K562 (cell line): ENCODE measurements around the gene PPP2R2D. TPM values are rescaled to one million over a fixed set of nuclear protein-coding genes. Genes with fewer than 3 reads are reported as not detected.
A peak's percentile ranks its signal among the peaks of the same experiment; 100 is the strongest.

ENCODE experiments used
- ATAC-seq: fragments of 200-7000 bp; cut with Tn5 transposase; 3 replicates; pipeline ENCODE4 v1.9.1; 2020; ENCODE audit warnings: moderate library complexity
- BruUV-seq: library from RNA; stranded (reverse); fragments of 400-500 nt; replicated peaks from 2 replicates; lab custom pipeline; 2021; lab: Mats Ljungman, UMichigan
- CTCF ChIA-PET: fragments of 300-600 bp; formaldehyde crosslinking; extraction: SDS; loops from one replicate; lab custom pipeline; 2021; ENCODE audit warnings: low intra/inter-chr PET ratio; lab: Yijun Ruan, JAX
- POLR2A ChIA-PET: fragments of 300-600, 350-650 bp; sonication (Branson Sonifier 250); formaldehyde crosslinking; extraction: SDS; loops from one replicate; lab custom pipeline; 2021; ENCODE audit warnings: antibody characterized with exemption, inconsistent platforms; lab: Yijun Ruan, JAX
- DNase-seq, 4 experiments: peaks; one replicate each; pipeline versions ENCODE4 v3.0.0 to v3.0.0-alpha.2; 2011 to 2018; ENCODE audit warnings: low spot score in 3 of 4, mixed read lengths in 3 of 4; ENCODE audit errors: extremely low read depth in 1 of 4
- FAIRE-seq: peaks from 2 replicates; lab custom pipeline; 2011; peaks lifted over from hg19 to GRCh38; lab: Jason Lieb, UNC
- H2AFZ ChIP-seq: 2 replicates; pipeline ENCODE4 v1.6.0; 2011; ENCODE audit warnings: low read depth, low read length, control low read depth, inconsistent platforms
- H3K27ac ChIP-seq: fragments of 200-600 bp; 3 replicates; pipeline ENCODE4 v1.8.0; 2011; ENCODE audit warnings: low read depth, mild to moderate bottlenecking, control low read depth, inconsistent platforms, low read length, moderate library complexity, mixed read lengths; ENCODE audit errors: extremely low read depth
- H3K27me3 ChIP-seq, 2 experiments: fragments of 300-600 bp in 1 of 2; 2 replicates in 1 of 2; 3 replicates in 1 of 2; pipeline versions ENCODE4 v1.6.0 to v1.8.0; 2011; ENCODE audit warnings: inconsistent platforms in 2 of 2, low read length in 2 of 2, mild to moderate bottlenecking in 1 of 2, mixed read lengths in 1 of 2, moderate library complexity in 1 of 2; ENCODE audit not compliant: control insufficient read depth in 2 of 2, insufficient read depth in 2 of 2
- H3K36me3 ChIP-seq: fragments of 300-600 bp; 3 replicates; pipeline ENCODE4 v1.8.0; 2011; ENCODE audit warnings: mild to moderate bottlenecking, low read length, inconsistent platforms; ENCODE audit not compliant: control insufficient read depth, insufficient read depth
- H3K4me1 ChIP-seq, 2 experiments: fragments of 200-600 bp in 1 of 2; replicated peaks in 1 of 2; 2 replicates in 1 of 2; 3 replicates in 1 of 2; pipeline versions ENCODE4 v1.5.1 to v1.8.0; 2011; ENCODE audit warnings: inconsistent platforms in 2 of 2, low read length in 2 of 2, mild to moderate bottlenecking in 1 of 2, mixed read lengths in 1 of 2, moderate library complexity in 1 of 2; ENCODE audit not compliant: control insufficient read depth in 2 of 2, insufficient read depth in 2 of 2
- H3K4me2 ChIP-seq: 2 replicates; pipeline ENCODE4 v1.6.1; 2011; ENCODE audit warnings: low read length, control low read depth, inconsistent platforms, mixed read lengths; ENCODE audit not compliant: insufficient read depth
- H3K4me3 ChIP-seq: fragments of 200-600 bp; sonication (generic), shearing (Covaris generic); 2 replicates; pipeline ENCODE4 v1.5.1; 2016; ENCODE audit warnings: control low read depth, inconsistent platforms
- H3K79me2 ChIP-seq: fragments of 200-600 bp; 3 replicates; pipeline ENCODE4 v1.8.0; 2011; ENCODE audit warnings: low read length, inconsistent platforms; ENCODE audit not compliant: control insufficient read depth, insufficient read depth
- H3K9ac ChIP-seq, 2 experiments: 2 replicates each; pipeline versions ENCODE4 v1.6.0 to v1.6.1; 2011; ENCODE audit warnings: low read depth in 2 of 2, low read length in 2 of 2, control low read depth in 1 of 2, inconsistent platforms in 1 of 2, mild to moderate bottlenecking in 1 of 2, mixed read lengths in 1 of 2; ENCODE audit not compliant: insufficient read depth in 1 of 2
- H3K9me1 ChIP-seq: one replicate; pipeline ENCODE4 v1.6.0; 2011; ENCODE audit warnings: inconsistent platforms, mild to moderate bottlenecking, low read length, moderate library complexity; ENCODE audit not compliant: control insufficient read depth, insufficient read depth
- H3K9me3 ChIP-seq: replicated peaks from 2 replicates; pipeline ENCODE4 v1.5.1; 2011; ENCODE audit warnings: low read depth, low read length, inconsistent platforms; ENCODE audit not compliant: control insufficient read depth, insufficient read depth
- H4K20me1 ChIP-seq: replicated peaks from 2 replicates; pipeline ENCODE4 v1.6.1; 2011; ENCODE audit warnings: low read length, inconsistent platforms, mixed read lengths; ENCODE audit not compliant: control insufficient read depth, insufficient read depth
- CC2D1A ChIP-seq: fragments of 450-650 bp; IDR thresholded peaks from 2 replicates; pipeline ENCODE4 v1.6.1; 2017; ENCODE audit warnings: mild to moderate bottlenecking
- CREB1 ChIP-seq, 2 experiments: sonication (generic) in 1 of 2; formaldehyde crosslinking in 1 of 2; IDR thresholded peaks; 2 replicates each; pipeline versions ENCODE4 v1.6.1 to v1.8.0; 2012 to 2022; ENCODE audit warnings: inconsistent platforms in 1 of 2, mild to moderate bottlenecking in 1 of 2, missing genetic modification reagents in 1 of 2, moderate library complexity in 1 of 2
- EGR1 ChIP-seq: fragments of 450-650 bp; conservative IDR thresholded peaks from 2 replicates; pipeline ENCODE4 v1.6.1; 2017; ENCODE audit warnings: mild to moderate bottlenecking
- KDM5B ChIP-seq: fragments of 200-600 bp; sonication (generic); IDR thresholded peaks from 2 replicates; pipeline ENCODE4 v1.6.1; 2012; ENCODE audit warnings: low read depth, mild to moderate bottlenecking, moderate library complexity, low read length, control low read depth, inconsistent platforms; ENCODE audit not compliant: insufficient replicate concordance
- MAFF ChIP-seq: IDR thresholded peaks from 2 replicates; pipeline ENCODE4 v1.6.1; 2012; ENCODE audit warnings: low read length, improper control_type of control experiment
- MAFK ChIP-seq: IDR thresholded peaks from 2 replicates; pipeline ENCODE4 v1.6.1; 2011; ENCODE audit warnings: low read length, improper control_type of control experiment
- POU5F1 ChIP-seq: fragments of 150-350 bp; IDR thresholded peaks from 2 replicates; pipeline ENCODE4 v1.6.1; 2014; ENCODE audit warnings: borderline replicate concordance, low read length, low read depth, mild to moderate bottlenecking; ENCODE audit not compliant: partially characterized antibody
- SMARCA4 ChIP-seq: fragments of 450-650 bp; IDR thresholded peaks from 2 replicates; pipeline ENCODE4 v1.6.1; 2016
- ZBTB7A ChIP-seq: IDR thresholded peaks from 2 replicates; pipeline ENCODE4 v1.6.1; 2011; ENCODE audit warnings: low read depth, mild to moderate bottlenecking, low read length, moderate library complexity, borderline replicate concordance; ENCODE audit not compliant: control insufficient read depth
- ZNF41 ChIP-seq: fragments of 250-450 bp; sonication (Bioruptor Pico); conservative IDR thresholded peaks from 2 replicates; pipeline ENCODE4 v1.4.0; 2020; ENCODE audit warnings: mild to moderate bottlenecking
- ZNF696 ChIP-seq: fragments of 250-450 bp; sonication (Bioruptor Pico); conservative IDR thresholded peaks from 2 replicates; pipeline ENCODE4 v1.4.0; 2020; ENCODE audit warnings: mild to moderate bottlenecking, moderate library complexity
- ZNF717 ChIP-seq: fragments of 250-450 bp; sonication (Bioruptor Pico); IDR thresholded peaks from 2 replicates; pipeline ENCODE4 v1.5.0; 2021
- WGBS: fragments of 100-300 bp; shearing (Covaris generic); methylation state at CpG from one replicate; pipeline ENCODE4 v1.1.6; 2016; ENCODE audit warnings: low coverage, mixed read lengths; ENCODE audit not compliant: insufficient coverage; ENCODE audit errors: missing lambda C conversion rate; 5-methylcytosine and 5-hydroxymethylcytosine counted together
- in situ Hi-C: fragments of 300-500 bp; cut with MboI; formaldehyde crosslinking; loops from 4 replicates; pipeline ENCODE4 v1.15.0; 2018; ENCODE audit warnings: inconsistent platforms, mixed read lengths
- intact Hi-C: fragments of 100-400 bp; cut with micrococcal nuclease; formaldehyde crosslinking; loops from 2 replicates; pipeline ENCODE4 v1.14.2; 2022
- polyA plus RNA-seq, 8 experiments: library from polyadenylated mRNA; depleted of rRNA in 4 of 8; stranded (reverse) in 5 of 8; unstranded in 3 of 8; fragments of >200 nt; fragmentation: Nextera tagmentation in 2 of 8; fragmentation: Illumina TruSeq in 1 of 8; extraction: Ambion mirVana in 2 of 8; extraction: Trizol in 1 of 8; gene quantifications; 2 replicates each; pipeline versions ENCODE4 v1.2.1 to v1.2.3, GENCODE V29; 2011 to 2014; ENCODE audit warnings: inconsistent platforms in 1 of 8, missing spikeins in 1 of 8
- total RNA-seq, 7 experiments: library from RNA; depleted of rRNA in 6 of 7; stranded (reverse); fragments of >200 nt in 6 of 7; fragmentation: Illumina TruSeq in 2 of 7; extraction: Trizol in 2 of 7; gene quantifications; 2 replicates each; pipeline versions ENCODE4 v1.2.1 to v1.2.3, GENCODE V29; 2011 to 2021; ENCODE audit warnings: low replicate concordance in 1 of 7
- TF ChIP-seq, protein P1 (sequence below): fragments of 250-450 bp; sonication (Bioruptor Pico); IDR thresholded peaks from 2 replicates; pipeline ENCODE4 v1.4.0; 2020
- TF ChIP-seq, protein P2 (sequence below): sonication (generic); formaldehyde crosslinking; IDR thresholded peaks from 2 replicates; pipeline ENCODE4 v1.4.0; 2020; ENCODE audit warnings: mild to moderate bottlenecking, missing genetic modification reagents

Gene PPP2R2D
- total and polyA plus RNA-seq, 9 of the 15 experiments (the other 6 are each of a cell fraction or from before 2014, with no cell fraction given): 1.9 to 37.0 (median 26.8) TPM

DNA sequence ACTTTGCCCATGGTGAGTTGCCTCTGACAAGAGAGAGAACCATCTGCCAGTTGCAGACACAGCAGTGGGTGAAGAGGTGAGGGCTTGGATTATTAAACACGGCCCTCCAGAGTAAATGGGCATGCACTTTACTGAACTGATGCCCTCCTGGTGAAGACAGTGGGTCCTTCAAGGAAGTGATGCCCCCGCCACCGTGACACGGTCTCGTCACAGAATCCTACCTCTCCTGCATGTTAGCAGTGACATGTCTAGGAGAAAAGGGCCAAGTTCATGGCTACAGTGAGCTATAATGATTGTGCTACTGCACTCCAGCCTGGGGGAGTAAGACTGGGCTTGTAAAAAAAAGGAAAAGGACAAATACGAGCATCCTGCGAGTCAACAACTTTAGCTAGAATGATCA is 78.5 kb downstream of the PPP2R2D start (continued):
- no peak for TF ChIP-seq CC2D1A
- TF ChIP-seq POU5F1: no peak
- TF ChIP-seq EGR1: no peak
- TF ChIP-seq ZNF717 (CRISPR knock-in tag): no peak
- no peak for TF ChIP-seq KDM5B
- TF ChIP-seq ZNF696 (CRISPR knock-in tag): no peak

DNA sequence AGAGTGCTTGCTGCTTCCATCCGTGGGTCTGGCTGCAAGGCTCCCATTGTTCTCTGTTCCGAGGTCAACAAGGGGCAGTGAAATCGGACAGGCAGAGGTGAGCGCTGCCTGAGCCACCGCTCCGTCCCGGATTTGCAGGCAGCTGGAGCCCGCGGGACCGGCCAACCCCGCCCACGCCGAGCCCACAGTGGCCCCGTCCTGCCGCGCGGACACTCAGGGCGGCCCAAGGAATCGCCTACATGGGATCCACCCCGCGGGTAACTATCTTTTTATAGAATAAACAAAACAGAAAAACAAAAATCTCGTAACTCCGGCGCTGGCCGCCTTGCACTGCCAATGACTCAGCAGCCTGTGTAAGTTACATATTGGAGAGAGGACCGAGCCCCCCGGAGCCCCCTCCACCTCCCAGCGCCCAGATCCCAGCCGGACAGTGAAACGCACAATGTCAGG is 79.0 kb downstream of the PPP2R2D start:
- no peaks in the 10 kb centered on the region for H3K27me3 ChIP-seq
- H3K9me1 ChIP-seq: peaks cover 4% of the 10 kb centered on the region
- BruUV-seq: no TSS peak
- H3K4me2 ChIP-seq: peak overlapping the region; percentile 81
- H4K20me1 ChIP-seq: peaks cover 35% of the 10 kb centered on the region
- peaks cover 78% of the 10 kb centered on the region for H3K79me2 ChIP-seq
- H3K36me3 ChIP-seq: peaks cover 40% of the 10 kb centered on the region
- CTCF ChIA-PET: no interaction called here
- peak overlapping the region; percentile 45; the same call in 2 of the 3 replicates for H3K27ac ChIP-seq
- peaks cover 30 to 35% of the 10 kb centered on the region in 2 experiments; a peak in 4 of 5 replicates for H3K4me1 ChIP-seq
- POLR2A ChIA-PET: no interaction called here
- peak; percentile 38 for ATAC-seq
- DNase-seq: peak; percentile 26 to 48 (median 38)
- intact Hi-C loops (loop anchor here (5.0 to 10.0 kb wide), 2 partner anchors 42 to 75 kb away; partner anchors contain the start of gene PPP2R2D), in situ Hi-C loops (no loop called here)
- H3K9ac ChIP-seq: peak overlapping the region; percentile 62 to 89
- H2AFZ ChIP-seq: no peak overlapping the region
- H3K4me3 ChIP-seq: peak overlapping the region; percentile 39
- 2% methylated on average over 28 of the region's 30 CpGs for WGBS
- H3K9me3 ChIP-seq: no peaks in the 10 kb centered on the region
- FAIRE-seq: no peak
- TF ChIP-seq MAFF (peak; percentile 22; the same call in 1 of the 2 replicates), CREB1 (IDR thresholded peaks at IDR 0.05) (no peak), CREB1 (CRISPR knock-in tag; IDR thresholded peaks at IDR 0.05) (no peak), ZNF41 (CRISPR knock-in tag) (no peak), SMARCA4 (no peak), MAFK (peak; percentile 29; the same call in 1 of the 2 replicates), CC2D1A (no peak), ZBTB7A (peak; percentile 95)
- TF ChIP-seq, protein P1, sequence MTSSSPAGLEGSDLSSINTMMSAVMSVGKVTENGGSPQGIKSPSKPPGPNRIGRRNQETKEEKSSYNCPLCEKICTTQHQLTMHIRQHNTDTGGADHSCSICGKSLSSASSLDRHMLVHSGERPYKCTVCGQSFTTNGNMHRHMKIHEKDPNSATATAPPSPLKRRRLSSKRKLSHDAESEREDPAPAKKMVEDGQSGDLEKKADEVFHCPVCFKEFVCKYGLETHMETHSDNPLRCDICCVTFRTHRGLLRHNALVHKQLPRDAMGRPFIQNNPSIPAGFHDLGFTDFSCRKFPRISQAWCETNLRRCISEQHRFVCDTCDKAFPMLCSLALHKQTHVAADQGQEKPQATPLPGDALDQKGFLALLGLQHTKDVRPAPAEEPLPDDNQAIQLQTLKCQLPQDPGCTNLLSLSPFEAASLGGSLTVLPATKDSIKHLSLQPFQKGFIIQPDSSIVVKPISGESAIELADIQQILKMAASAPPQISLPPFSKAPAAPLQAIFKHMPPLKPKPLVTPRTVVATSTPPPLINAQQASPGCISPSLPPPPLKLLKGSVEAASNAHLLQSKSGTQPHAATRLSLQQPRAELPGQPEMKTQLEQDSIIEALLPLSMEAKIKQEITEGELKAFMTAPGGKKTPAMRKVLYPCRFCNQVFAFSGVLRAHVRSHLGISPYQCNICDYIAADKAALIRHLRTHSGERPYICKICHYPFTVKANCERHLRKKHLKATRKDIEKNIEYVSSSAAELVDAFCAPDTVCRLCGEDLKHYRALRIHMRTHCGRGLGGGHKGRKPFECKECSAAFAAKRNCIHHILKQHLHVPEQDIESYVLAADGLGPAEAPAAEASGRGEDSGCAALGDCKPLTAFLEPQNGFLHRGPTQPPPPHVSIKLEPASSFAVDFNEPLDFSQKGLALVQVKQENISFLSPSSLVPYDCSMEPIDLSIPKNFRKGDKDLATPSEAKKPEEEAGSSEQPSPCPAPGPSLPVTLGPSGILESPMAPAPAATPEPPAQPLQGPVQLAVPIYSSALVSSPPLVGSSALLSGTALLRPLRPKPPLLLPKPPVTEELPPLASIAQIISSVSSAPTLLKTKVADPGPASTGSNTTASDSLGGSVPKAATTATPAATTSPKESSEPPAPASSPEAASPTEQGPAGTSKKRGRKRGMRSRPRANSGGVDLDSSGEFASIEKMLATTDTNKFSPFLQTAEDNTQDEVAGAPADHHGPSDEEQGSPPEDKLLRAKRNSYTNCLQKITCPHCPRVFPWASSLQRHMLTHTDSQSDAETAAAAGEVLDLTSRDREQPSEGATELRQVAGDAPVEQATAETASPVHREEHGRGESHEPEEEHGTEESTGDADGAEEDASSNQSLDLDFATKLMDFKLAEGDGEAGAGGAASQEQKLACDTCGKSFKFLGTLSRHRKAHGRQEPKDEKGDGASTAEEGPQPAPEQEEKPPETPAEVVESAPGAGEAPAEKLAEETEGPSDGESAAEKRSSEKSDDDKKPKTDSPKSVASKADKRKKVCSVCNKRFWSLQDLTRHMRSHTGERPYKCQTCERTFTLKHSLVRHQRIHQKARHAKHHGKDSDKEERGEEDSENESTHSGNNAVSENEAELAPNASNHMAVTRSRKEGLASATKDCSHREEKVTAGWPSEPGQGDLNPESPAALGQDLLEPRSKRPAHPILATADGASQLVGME (CRISPR knock-in tag): no peak
- TF ChIP-seq, protein P2, sequence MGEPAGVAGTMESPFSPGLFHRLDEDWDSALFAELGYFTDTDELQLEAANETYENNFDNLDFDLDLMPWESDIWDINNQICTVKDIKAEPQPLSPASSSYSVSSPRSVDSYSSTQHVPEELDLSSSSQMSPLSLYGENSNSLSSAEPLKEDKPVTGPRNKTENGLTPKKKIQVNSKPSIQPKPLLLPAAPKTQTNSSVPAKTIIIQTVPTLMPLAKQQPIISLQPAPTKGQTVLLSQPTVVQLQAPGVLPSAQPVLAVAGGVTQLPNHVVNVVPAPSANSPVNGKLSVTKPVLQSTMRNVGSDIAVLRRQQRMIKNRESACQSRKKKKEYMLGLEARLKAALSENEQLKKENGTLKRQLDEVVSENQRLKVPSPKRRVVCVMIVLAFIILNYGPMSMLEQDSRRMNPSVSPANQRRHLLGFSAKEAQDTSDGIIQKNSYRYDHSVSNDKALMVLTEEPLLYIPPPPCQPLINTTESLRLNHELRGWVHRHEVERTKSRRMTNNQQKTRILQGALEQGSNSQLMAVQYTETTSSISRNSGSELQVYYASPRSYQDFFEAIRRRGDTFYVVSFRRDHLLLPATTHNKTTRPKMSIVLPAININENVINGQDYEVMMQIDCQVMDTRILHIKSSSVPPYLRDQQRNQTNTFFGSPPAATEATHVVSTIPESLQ: no peak
